SK-N-SH treated with all-trans-retinoic acid at 6 μM for 48 hours (cell line): ENCODE results near the gene EML5.

Experiments used
- ATAC-seq: fragments of 200-7000 bp; cut with Tn5 transposase; 3 replicates; pipeline ENCODE4 v1.9.1; 2020; ENCODE audit warnings: mild to moderate bottlenecking, moderate library complexity
- ARNTL ChIP-seq: fragments of 450-650 bp; formaldehyde crosslinking; IDR thresholded peaks from 2 replicates; pipeline ENCODE4 v1.5.0; 2020; ENCODE audit warnings: low read depth, mild to moderate bottlenecking, moderate library complexity, borderline replicate concordance
- CREB5 ChIP-seq: fragments of 250-450 bp; sonication (Bioruptor Pico); IDR thresholded peaks from 2 replicates; pipeline ENCODE4 v1.5.1; 2020; ENCODE audit warnings: low read depth, mild to moderate bottlenecking, moderate library complexity
- CSDC2 ChIP-seq: fragments of 250-450 bp; sonication (Bioruptor Pico); IDR thresholded peaks from 2 replicates; pipeline ENCODE4 v1.5.0; 2020; ENCODE audit warnings: mild to moderate bottlenecking, moderate library complexity
- CSRNP3 ChIP-seq: fragments of 250-450 bp; sonication (Bioruptor Pico); IDR thresholded peaks from 2 replicates; pipeline ENCODE4 v1.5.1; 2021; ENCODE audit warnings: mild to moderate bottlenecking, moderate library complexity
- ESRRG ChIP-seq: fragments of 250-450 bp; sonication (Bioruptor Pico); IDR thresholded peaks from 2 replicates; pipeline ENCODE4 v1.6.1; 2021; ENCODE audit warnings: mild to moderate bottlenecking
- GLIS3 ChIP-seq: fragments of 250-450 bp; sonication (Bioruptor Pico); IDR thresholded peaks from 2 replicates; pipeline ENCODE4 v1.5.0; 2020; ENCODE audit warnings: mild to moderate bottlenecking, moderate library complexity
- ISL1 ChIP-seq: fragments of 250-450 bp; sonication (Bioruptor Pico); IDR thresholded peaks from 2 replicates; pipeline ENCODE4 v2.1.2; 2022; ENCODE audit warnings: mild to moderate bottlenecking, moderate library complexity
- OSR1 ChIP-seq: fragments of 250-450 bp; sonication (Bioruptor Pico); IDR thresholded peaks from 2 replicates; pipeline ENCODE4 v1.8.0; 2022; ENCODE audit warnings: moderate library complexity, mild to moderate bottlenecking, inconsistent platforms
- PATZ1 ChIP-seq: fragments of 250-450 bp; sonication (Bioruptor Pico); IDR thresholded peaks from 2 replicates; pipeline ENCODE4 v1.8.0; 2020; ENCODE audit warnings: mild to moderate bottlenecking, moderate library complexity, borderline replicate concordance
- POU6F1 ChIP-seq: fragments of 250-450 bp; sonication (Bioruptor Pico); IDR thresholded peaks from 2 replicates; pipeline ENCODE4 v1.8.0; 2021; ENCODE audit warnings: low read depth, mild to moderate bottlenecking, moderate library complexity, borderline replicate concordance
- PPARA ChIP-seq: fragments of 250-450 bp; sonication (Bioruptor Pico); IDR thresholded peaks from 2 replicates; pipeline ENCODE4 v1.5.0; 2020; ENCODE audit warnings: mild to moderate bottlenecking, borderline replicate concordance
- RARB ChIP-seq: fragments of 250-450 bp; sonication (Bioruptor Pico); IDR thresholded peaks from 2 replicates; pipeline ENCODE4 v1.8.0; 2021; ENCODE audit warnings: mild to moderate bottlenecking, moderate library complexity
- SNAI2 ChIP-seq: fragments of 250-450 bp; sonication (Bioruptor Pico); IDR thresholded peaks from 2 replicates; pipeline ENCODE4 v1.5.0; 2020; ENCODE audit warnings: mild to moderate bottlenecking, moderate library complexity
- TCF4 ChIP-seq: fragments of 250-450 bp; sonication (Bioruptor Pico); IDR thresholded peaks from 2 replicates; pipeline ENCODE4 v1.8.0; 2021; ENCODE audit warnings: mild to moderate bottlenecking, moderate library complexity, borderline replicate concordance
- TOX ChIP-seq: fragments of 250-450 bp; sonication (Bioruptor Pico); IDR thresholded peaks from 2 replicates; pipeline ENCODE4 v1.8.0; 2021; ENCODE audit warnings: mild to moderate bottlenecking, moderate library complexity, borderline replicate concordance
- ZC3H10 ChIP-seq: fragments of 250-450 bp; sonication (Bioruptor Pico); IDR thresholded peaks from 2 replicates; pipeline ENCODE4 v1.5.1; 2021; ENCODE audit warnings: mild to moderate bottlenecking, moderate library complexity
- ZFP3 ChIP-seq: fragments of 250-450 bp; sonication (Bioruptor Pico); IDR thresholded peaks from 2 replicates; pipeline ENCODE4 v1.5.0; 2020; ENCODE audit warnings: mild to moderate bottlenecking, moderate library complexity
- ZFP30 ChIP-seq: fragments of 450-650 bp; formaldehyde crosslinking; IDR thresholded peaks from 2 replicates; pipeline ENCODE4 v1.5.0; 2022; ENCODE audit warnings: mild to moderate bottlenecking, moderate library complexity
- ZNF565 ChIP-seq: fragments of 450-650 bp; formaldehyde crosslinking; conservative IDR thresholded peaks from 2 replicates; pipeline ENCODE4 v1.5.0; 2020; ENCODE audit warnings: low read depth, mild to moderate bottlenecking, moderate library complexity
- ZNF70 ChIP-seq: fragments of 450-650 bp; formaldehyde crosslinking; IDR thresholded peaks from 2 replicates; pipeline ENCODE4 v1.5.0; 2020; ENCODE audit warnings: mild to moderate bottlenecking, moderate library complexity
- ZNF8 ChIP-seq: fragments of 450-650 bp; formaldehyde crosslinking; IDR thresholded peaks from 2 replicates; pipeline ENCODE4 v1.5.0; 2020; ENCODE audit warnings: mild to moderate bottlenecking, moderate library complexity

The EML5 gene

GRCh38 chr14:88737245-88737644, 55.5 kb downstream of the EML5 start:
- TF ChIP-seq RARB (CRISPR knock-in tag) (no peak), CSDC2 (CRISPR knock-in tag) (no peak), PATZ1 (no peak), CSRNP3 (no peak), TOX (CRISPR knock-in tag) (no peak), GLIS3 (CRISPR knock-in tag) (no peak), ARNTL (CRISPR knock-in tag) (no peak), ZNF565 (CRISPR knock-in tag) (no peak), ZC3H10 (CRISPR knock-in tag) (no peak), SNAI2 (CRISPR knock-in tag) (no peak), ESRRG (CRISPR knock-in tag) (no peak), ZNF70 (CRISPR knock-in tag) (no peak)
- no peak for ATAC-seq

- ATAC-seq: no peak
- no peak for TF ChIP-seq OSR1 (CRISPR knock-in tag)
- TF ChIP-seq ZNF565 (CRISPR knock-in tag): no peak
- no peak for TF ChIP-seq ZFP30 (CRISPR knock-in tag)
- no peak for TF ChIP-seq ZC3H10 (CRISPR knock-in tag)
- no peak for TF ChIP-seq PPARA
- TF ChIP-seq TCF4 (CRISPR knock-in tag): no peak
- no peak for TF ChIP-seq TOX (CRISPR knock-in tag)
- no peak for TF ChIP-seq ZNF70 (CRISPR knock-in tag)
- TF ChIP-seq CSDC2 (CRISPR knock-in tag): no peak
- TF ChIP-seq ZFP3 (CRISPR knock-in tag): no peak
- no peak for TF ChIP-seq POU6F1 (CRISPR knock-in tag)
- no peak for TF ChIP-seq RARB (CRISPR knock-in tag)
- no peak for TF ChIP-seq PATZ1
- no peak for TF ChIP-seq CREB5 (CRISPR knock-in tag)
- TF ChIP-seq ISL1 (CRISPR knock-in tag): no peak
- no peak for TF ChIP-seq SNAI2 (CRISPR knock-in tag)
Measured at GRCh38 chr14:88733121-88733520, 59.6 kb downstream of the EML5 start.

GRCh38 chr14:88729159-88729558, 63.6 kb downstream of the EML5 start:
- 0 out of 3 replicates have a peak, but pooled peaks have one; percentile 43 for ATAC-seq
- TF ChIP-seq CSDC2 (CRISPR knock-in tag) (no peak), ZNF8 (no peak), ZFP3 (CRISPR knock-in tag) (no peak), ZNF70 (CRISPR knock-in tag) (no peak), ZC3H10 (CRISPR knock-in tag) (no peak), POU6F1 (CRISPR knock-in tag) (no peak), ZNF565 (CRISPR knock-in tag) (no peak), RARB (CRISPR knock-in tag) (no peak), TCF4 (CRISPR knock-in tag) (no peak), TOX (CRISPR knock-in tag) (no peak)
